ENCODE data around the gene C5orf15. TPM values are rescaled to one million over a fixed set of nuclear protein-coding genes. Genes with fewer than 3 reads are reported as not detected.

The C5orf15 gene
- total and polyA plus RNA-seq, 9 of the 15 experiments (the other 6 are each of a cell fraction or from before 2014, with no cell fraction given), result 23.3 to 50.7 (median 35.5) TPM

GRCh38 chr5:133962801-133963476, 5.5 kb downstream of the C5orf15 start (continued):
- TF ChIP-seq RFX7 (CRISPR knock-in tag; IDR thresholded peaks at IDR 0.05) (no peak), CEBPG (CRISPR knock-in tag; IDR thresholded peaks at IDR 0.05) (no peak), CEBPG (tag; conservative IDR thresholded peaks at IDR 0.05 in 1 of 2, IDR thresholded peaks at IDR 0.05 in 1 of 2) (peak; percentile 16 to 64; a peak in 2 of 4 replicates), PRMT5 (CRISPR knock-in tag; IDR thresholded peaks at IDR 0.05) (no peak), POLR2G (IDR thresholded peaks at IDR 0.05; ENCODE audit: low read depth, low read length) (no peak), RAD51 (IDR thresholded peaks at IDR 0.05; ENCODE audit: borderline replicate concordance, low read depth) (no peak), XRCC5 (IDR thresholded peaks at IDR 0.05; ENCODE audit: low read depth, low read length) (no peak), DNMT1 (IDR thresholded peaks at IDR 0.05) (no peak), LEF1 (IDR thresholded peaks at IDR 0.05) (peak; percentile 82), ZNF655 (CRISPR knock-in tag; IDR thresholded peaks at IDR 0.05) (no peak), PPARD (CRISPR knock-in tag; IDR thresholded peaks at IDR 0.05) (no peak), ATF7 (IDR thresholded peaks at IDR 0.05) (peak; percentile 98), TAF1 (IDR thresholded peaks at IDR 0.05; ENCODE audit: control insufficient read depth, extremely low read depth, insufficient read depth, low read length, severe bottlenecking) (no peak), ZNF592 (IDR thresholded peaks at IDR 0.05) (0 out of 2 replicates have a peak, but pooled peaks have one; percentile 45), ZBTB43 (CRISPR knock-in tag; IDR thresholded peaks at IDR 0.05) (no peak), ZNF644 (tag; IDR thresholded peaks at IDR 0.05; ENCODE audit: low read depth) (no peak), ZNF75A (CRISPR knock-in tag; IDR thresholded peaks at IDR 0.05) (no peak), CREM (IDR thresholded peaks at IDR 0.05; ENCODE audit: low read depth) (no peak), NCOR1 (IDR thresholded peaks at IDR 0.05) (peak; percentile 57), MCM2 (IDR thresholded peaks at IDR 0.05; ENCODE audit: low read depth) (no peak), GATAD2B (IDR thresholded peaks at IDR 0.05; ENCODE audit: borderline replicate concordance) (no peak), HMG20B (CRISPR knock-in tag; IDR thresholded peaks at IDR 0.05) (no peak), ELK1 (CRISPR knock-in tag; IDR thresholded peaks at IDR 0.05) (no peak)

Measured in K562 (cell line).